ENCODE results near the gene CERK.

The CERK gene

GRCh38 chr22:46764779-46765485 is 26.9 kb upstream of the CERK start:
- no peak for DNase-seq (ENCODE audit: low spot score)

DNA sequence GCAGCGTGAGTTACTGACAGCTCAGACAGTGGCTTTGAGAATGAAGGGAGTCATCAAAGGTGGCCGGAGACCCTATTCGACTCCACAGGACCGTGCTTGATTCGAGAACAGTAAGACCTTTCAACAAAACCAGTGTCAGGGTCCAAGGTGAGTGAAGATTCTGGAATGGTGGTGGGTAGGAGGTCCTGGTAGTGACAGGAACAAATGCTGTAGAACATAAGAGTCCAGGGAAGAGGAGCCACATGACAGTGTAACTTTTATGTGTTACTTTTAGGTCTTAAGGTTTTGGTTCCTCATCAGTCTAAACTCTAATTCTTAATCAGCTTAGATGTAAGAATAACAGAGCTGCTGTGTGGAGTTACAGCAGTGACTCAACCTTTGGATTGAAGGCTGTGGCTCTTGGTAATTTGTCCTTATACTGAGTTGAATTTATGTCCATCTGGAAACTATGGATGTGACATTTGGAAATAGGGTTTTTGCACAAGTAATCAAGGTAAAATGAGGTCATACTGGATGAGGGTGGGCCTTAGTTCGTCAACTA is 26.2 kb upstream of the CERK start:
- DNase-seq (ENCODE audit: low spot score) = no peak

- no peak for DNase-seq (ENCODE audit: low spot score)
These were observed 25.1 kb upstream of the CERK start for GRCh38 chr22:46763051-46763705.

- peak; percentile 98 for DNase-seq (ENCODE audit: low spot score)
These were observed 24.4 kb upstream of the CERK start, which contains the start of gene TBC1D22A for GRCh38 chr22:46762238-46763050. TBC1D22A (plus strand) TSS chr22:46762650; CDS start chr22:46762787, 137 bp downstream.

DNA sequence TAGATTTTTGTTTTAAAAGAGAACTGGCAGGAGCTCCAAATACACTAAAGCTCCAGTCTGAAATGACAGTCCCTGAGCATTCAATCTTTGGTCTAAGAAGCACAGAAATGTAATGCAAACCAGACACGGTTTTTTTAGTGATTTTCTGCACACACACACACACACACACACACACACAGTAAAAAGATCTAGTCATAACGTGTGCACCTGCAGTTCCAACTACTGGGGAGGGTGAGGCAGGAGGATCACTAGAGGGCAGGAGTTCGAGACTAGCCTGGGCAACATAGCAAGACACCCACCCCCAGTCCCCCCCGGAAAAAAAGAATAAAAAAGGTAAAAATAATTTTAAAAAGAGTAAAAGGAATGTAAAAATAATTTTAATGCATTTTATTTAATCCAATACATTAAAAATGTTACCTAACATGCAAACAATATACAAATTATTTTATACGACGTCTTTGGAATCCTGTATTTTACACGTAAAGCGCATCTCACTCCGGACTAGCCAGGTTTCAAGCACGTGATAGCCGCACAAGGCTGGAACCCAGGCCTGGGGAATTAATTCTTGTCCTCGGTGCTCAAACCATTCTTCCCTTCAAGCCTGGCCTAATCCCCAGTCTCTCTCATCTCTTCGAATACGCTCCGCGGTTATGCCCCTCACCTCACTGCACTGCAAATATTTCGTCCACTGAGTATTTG is 23.6 kb upstream of the CERK start:
- no peak for DNase-seq (ENCODE audit: low spot score)

DNA sequence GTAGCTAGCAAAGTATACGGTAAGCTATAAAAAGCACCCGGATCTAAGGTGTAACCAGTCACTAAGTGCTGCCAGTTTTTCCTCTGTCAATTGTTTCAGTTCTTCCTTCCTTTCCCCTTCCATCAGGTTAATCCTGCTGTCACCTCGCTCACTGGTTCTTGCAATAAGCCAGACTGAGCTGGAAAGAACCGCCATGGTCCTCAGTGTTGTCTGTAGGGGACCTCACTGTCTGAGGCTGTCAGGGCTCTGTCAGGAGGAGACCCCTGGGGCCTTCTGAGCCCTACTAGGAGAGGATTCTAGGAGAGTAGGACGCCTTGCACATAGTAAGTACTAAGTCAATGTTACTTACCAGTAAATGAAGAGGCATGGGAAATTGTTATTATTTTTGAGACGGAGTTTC is 23.0 kb upstream of the CERK start:
- no peak for DNase-seq (ENCODE audit: low spot score)

GRCh38 chr22:46758867-46759290 is 20.8 kb upstream of the CERK start:
- DNase-seq (ENCODE audit: low spot score) = peak; percentile 66

DNA sequence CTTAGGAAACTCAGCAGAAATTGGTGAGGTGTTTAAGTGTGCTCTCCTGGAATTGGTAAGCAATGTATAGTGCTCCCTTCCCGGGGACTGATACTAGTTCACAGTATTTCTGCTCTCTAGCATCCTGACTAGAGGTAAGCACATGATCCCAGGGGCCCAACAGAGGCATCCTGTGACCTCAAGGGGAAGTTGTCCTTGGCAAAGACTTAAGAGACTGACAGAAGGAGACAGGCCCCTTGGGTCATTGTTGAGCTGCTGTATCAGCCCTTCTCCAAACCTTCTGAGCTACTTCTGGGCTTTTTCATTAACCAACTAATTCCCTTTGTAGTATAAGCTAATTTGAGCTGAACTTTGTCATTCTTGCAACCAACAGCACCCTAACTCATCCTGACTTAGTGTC is 20.1 kb upstream of the CERK start:
- DNase-seq (ENCODE audit: low spot score) = no peak

GRCh38 chr22:46757104-46757503 is 19.1 kb upstream of the CERK start:
- no peak for DNase-seq (ENCODE audit: low spot score)

GRCh38 chr22:46756097-46756496 is 18.0 kb upstream of the CERK start:
- no peak for DNase-seq (ENCODE audit: low spot score)

DNA sequence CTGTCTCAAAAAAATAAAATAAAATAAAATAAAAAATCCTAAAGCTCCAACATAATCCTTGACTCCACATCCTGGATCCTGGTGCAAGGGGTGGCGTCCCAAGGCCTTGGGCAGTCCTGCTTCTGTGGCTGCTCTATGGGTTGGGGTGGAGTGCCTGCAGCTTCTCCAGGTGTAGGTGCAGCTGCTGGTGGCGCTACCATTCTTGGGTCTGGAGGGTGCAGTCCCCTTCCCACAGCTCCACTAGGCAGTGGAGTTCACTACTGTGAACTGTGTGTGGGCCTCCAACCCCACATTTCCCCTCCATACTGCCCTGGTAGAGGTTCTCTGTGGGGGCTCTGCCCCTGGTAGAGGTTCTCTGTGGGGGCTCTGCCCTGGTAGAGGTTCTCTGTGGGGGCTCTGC is 17.5 kb upstream of the CERK start:
- DNase-seq (ENCODE audit: low spot score) = no peak

DNA sequence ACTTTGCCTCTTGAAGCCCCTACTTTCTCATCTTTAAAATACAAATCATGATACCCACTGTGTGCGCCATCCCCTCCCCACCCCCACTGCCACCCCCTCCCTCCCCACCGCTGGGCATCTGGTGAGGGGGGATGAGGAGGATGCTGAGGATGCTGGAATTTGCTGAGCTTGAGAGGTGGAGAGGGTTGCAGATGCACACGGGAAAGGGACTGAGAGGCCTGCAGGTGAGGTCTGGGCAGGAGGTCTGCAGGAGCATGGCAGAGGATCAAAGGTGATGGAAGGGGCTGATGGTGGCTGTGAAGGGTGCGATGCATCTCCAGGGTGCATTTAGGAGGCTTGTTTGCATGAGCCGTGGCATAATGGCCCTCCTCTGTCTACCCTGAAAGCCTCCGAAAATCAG is 16.8 kb upstream of the CERK start:
- no peak for DNase-seq (ENCODE audit: low spot score)

- peak; percentile 38 for DNase-seq (ENCODE audit: low spot score)
These were observed 16.2 kb upstream of the CERK start for GRCh38 chr22:46754110-46754799.

- no peak for DNase-seq (ENCODE audit: low spot score)
These were observed 15.7 kb upstream of the CERK start for GRCh38 chr22:46753761-46754109.

- DNase-seq (ENCODE audit: low spot score) = no peak
These were observed 15.3 kb upstream of the CERK start for GRCh38 chr22:46753360-46753759.

DNA sequence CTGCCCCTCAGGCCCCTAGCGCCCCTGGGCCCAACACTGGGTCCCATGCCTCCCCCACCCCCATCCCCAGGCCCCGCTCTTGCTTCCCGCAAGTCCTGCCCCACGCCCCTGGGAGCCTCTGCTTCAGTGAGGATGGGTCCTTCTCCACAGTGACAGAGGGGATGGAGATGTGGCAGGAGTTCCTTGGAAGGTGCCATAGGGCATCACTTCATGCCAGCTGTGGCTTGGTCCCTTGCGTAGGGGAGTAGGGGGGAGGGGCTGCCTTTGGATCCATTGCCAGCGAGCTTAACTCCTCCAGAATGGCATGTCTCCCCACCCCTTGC is 14.9 kb upstream of the CERK start:
- DNase-seq (ENCODE audit: low spot score) = no peak

GRCh38 chr22:46752286-46752987 is 14.4 kb upstream of the CERK start:
- no peak for DNase-seq (ENCODE audit: low spot score)

DNA sequence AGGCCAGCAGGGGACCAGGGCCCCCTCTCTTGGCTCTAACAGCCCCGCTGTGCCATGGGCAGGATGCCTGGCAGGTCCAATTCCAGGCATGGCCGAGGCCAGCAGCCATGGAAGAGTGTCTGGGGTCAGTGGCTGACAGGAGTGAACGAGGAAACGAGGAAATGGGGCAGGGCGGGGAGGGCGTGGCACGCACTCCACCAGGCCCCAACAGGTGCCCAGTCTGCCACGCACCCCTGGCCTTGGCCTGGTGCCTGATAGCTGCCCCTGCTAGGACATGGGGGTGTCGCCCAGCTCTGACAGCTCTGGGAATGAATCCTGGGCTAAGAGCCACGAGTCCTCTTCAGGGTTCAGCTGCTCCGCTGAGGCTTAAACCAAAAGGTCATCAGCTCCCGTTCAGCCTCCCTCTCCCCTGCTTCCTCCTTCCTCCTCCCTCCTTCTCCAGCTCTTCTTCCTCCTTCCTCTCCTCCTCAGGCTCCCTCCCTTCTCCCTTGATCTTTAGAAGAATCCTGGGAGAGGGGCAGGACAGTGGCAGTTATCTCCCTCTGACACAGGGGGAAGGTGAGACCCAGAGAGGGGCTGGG is 12.9 kb upstream of the CERK start:
- no peak for DNase-seq (ENCODE audit: low spot score)

- DNase-seq (ENCODE audit: low spot score) = no peak
These were observed 12.4 kb upstream of the CERK start for GRCh38 chr22:46750530-46750800.

DNA sequence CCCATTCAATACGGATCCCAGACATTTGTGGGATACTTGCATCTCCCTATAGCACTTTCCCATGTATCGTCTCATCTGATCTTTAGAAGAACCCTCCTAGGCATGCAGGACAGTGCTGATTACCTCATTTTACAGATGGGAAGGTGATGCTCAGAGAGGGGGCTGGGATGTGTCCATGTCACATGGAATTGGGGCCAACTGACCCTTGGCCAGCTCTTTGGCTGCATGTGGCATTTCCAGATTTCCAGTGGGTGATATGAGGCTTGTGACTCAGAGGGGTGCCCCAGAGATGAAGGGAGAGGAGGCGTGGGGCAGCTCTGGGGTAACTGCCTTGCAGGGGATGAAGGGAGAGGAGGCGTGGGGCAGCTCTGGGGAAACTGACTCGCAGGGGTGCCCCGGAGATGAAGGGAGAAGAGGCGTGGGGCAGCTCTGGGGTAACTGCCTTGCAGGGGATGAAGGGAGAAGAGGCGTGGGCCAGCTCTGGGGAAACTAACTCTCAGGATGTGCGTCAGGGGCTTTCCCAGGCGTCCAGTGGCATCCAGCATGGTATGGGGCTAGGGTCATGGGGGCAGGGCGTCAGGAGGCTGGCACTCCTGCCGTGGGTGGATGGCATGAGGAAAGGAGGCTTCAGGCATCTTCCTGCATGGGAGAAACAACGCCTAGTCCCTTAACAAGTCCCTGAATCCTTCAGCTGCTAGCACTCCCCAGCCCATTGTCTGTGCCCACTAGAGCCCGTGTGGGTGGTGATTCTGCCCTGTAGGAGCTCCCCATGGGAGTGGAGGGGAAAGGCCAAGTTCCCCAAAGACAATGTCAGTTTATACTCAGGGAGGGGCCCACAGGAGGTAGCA is 11.9 kb upstream of the CERK start:
- DNase-seq (ENCODE audit: low spot score) = no peak

All from iPS-NIHi11 (cell line).